Aorta (tissue), 5 donors: Measurements from ENCODE around the gene CFAP97. TPM values are rescaled to one million over a fixed set of nuclear protein-coding genes. Genes with fewer than 3 reads are reported as not detected.

Experiments
- ATAC-seq: fragments of 200-7000 bp; cut with Tn5 transposase; one replicate; pipeline ENCODE4 v1.9.1; 2022; ENCODE audit warnings: moderate library complexity; ENCODE audit not compliant: low FRiP score
- DNase-seq, 2 donors: peaks; one replicate each; pipeline ENCODE4 v3.0.0-alpha.2; 2020
- H3K27ac ChIP-seq, 2 donors: one replicate each; pipeline ENCODE4 v1.5.1; 2013; ENCODE audit warnings: low read length in 2 of 2, mild to moderate bottlenecking in 2 of 2, moderate library complexity in 2 of 2, control low read depth in 1 of 2, inconsistent platforms in 1 of 2, low read depth in 1 of 2
- H3K27me3 ChIP-seq, 2 donors: one replicate each; pipeline ENCODE4 v1.6.1; 2013; ENCODE audit warnings: control low read depth in 1 of 2, low read length in 1 of 2, mild to moderate bottlenecking in 1 of 2, moderate library complexity in 1 of 2; ENCODE audit not compliant: insufficient read depth in 2 of 2, control insufficient read depth in 1 of 2
- H3K36me3 ChIP-seq, 2 donors: one replicate each; pipeline ENCODE4 v1.6.1; 2013; ENCODE audit warnings: control low read depth in 1 of 2, low read length in 1 of 2, mild to moderate bottlenecking in 1 of 2; ENCODE audit not compliant: insufficient read depth in 2 of 2, control insufficient read depth in 1 of 2
- H3K4me1 ChIP-seq, 2 donors: one replicate each; pipeline ENCODE4 v1.6.1; 2013; ENCODE audit warnings: low read length in 2 of 2, control low read depth in 1 of 2, mild to moderate bottlenecking in 1 of 2, moderate library complexity in 1 of 2; ENCODE audit not compliant: insufficient read depth in 2 of 2, control insufficient read depth in 1 of 2
- H3K4me3 ChIP-seq, 2 donors: one replicate each; pipeline ENCODE4 v1.5.1; 2013; ENCODE audit warnings: low read length in 2 of 2, control low read depth in 1 of 2, mild to moderate bottlenecking in 1 of 2
- H3K9me3 ChIP-seq: one replicate; pipeline ENCODE4 v1.6.1; 2013; ENCODE audit warnings: mild to moderate bottlenecking, low read length; ENCODE audit not compliant: control insufficient read depth
- WGBS, 2 donors: extraction: QIAGEN DNeasy Blood & Tissue Kit; methylation state at CpG; one replicate each; pipeline ENCODE4 v1.1.7; 2013; 5-methylcytosine and 5-hydroxymethylcytosine counted together
- intact Hi-C, 2 donors: fragments of 100-400 bp; cut with DNase I; formaldehyde crosslinking; loops; one replicate each; pipeline versions ENCODE4 v1.14.2 to v1.15.0; 2022
- polyA plus RNA-seq, 2 donors: library from polyadenylated mRNA; stranded (reverse); fragments of 200-250 nt; gene quantifications; one replicate each; pipeline ENCODE4 v1.2.3, GENCODE V29; 2013
- total RNA-seq, 2 donors: library from RNA; stranded (reverse); fragmentation: NEBNext Ultra II Directional; extraction: Animal tissue kit (Norgen Biotek cat#: 25700); gene quantifications; one replicate each; pipeline ENCODE4 v1.2.1, GENCODE V29; 2021
- donor health status: healthy with polysubstance abuse.
- donor health status: Bipolar disorder and iron deficiency.
- donor health status: DM: no; HTN: no; CAD: no.
- donor health status: DM: no; HTN: no; CAD: no.
- donor health status: DM: yes; HTN: yes; CAD: no.

CFAP97 gene
- total and polyA plus RNA-seq, 4 donors = 16.6 to 58.4 (median 36.9) TPM

GRCh38 chr4:185144601-185145240, 59.1 kb downstream of the CFAP97 start:
- Histone ChIP-seq H3K4me1 (peaks cover 3 to 5% of the 10 kb centered on the region in 2 donors), H3K36me3 (no peaks in the 10 kb centered on the region), H3K27me3 (no peaks in the 10 kb centered on the region), H3K27ac (peak overlapping the region in 1 of 2 donors; percentile 1), H3K9me3 (no peaks in the 10 kb centered on the region), H3K4me3 (peak overlapping the region in 1 of 2 donors; percentile 72)
- no peak for DNase-seq
- intact Hi-C loops = loop anchor here in 1 of 2 donors (2.0 kb wide), 1 partner anchor 36 kb away; no protein-coding TSS in a partner anchor
- 69 to 71% methylated on average over 16 of the region's 16 CpGs for WGBS, 2 donors
- ATAC-seq = no peak

GRCh38 chr4:185143601-185143969, 60.2 kb downstream of the CFAP97 start:
- Histone ChIP-seq H3K27me3 (no peaks in the 10 kb centered on the region), H3K9me3 (no peaks in the 10 kb centered on the region), H3K36me3 (no peaks in the 10 kb centered on the region), H3K4me1 (peaks cover 3 to 5% of the 10 kb centered on the region in 2 donors), H3K4me3 (peak overlapping the region; percentile 72 to 93), H3K27ac (peak overlapping the region; percentile 48 to 71)
- peak; percentile 55 for ATAC-seq
- peak; percentile 79 to 89 for DNase-seq
- intact Hi-C loops = loop anchor here in 1 of 2 donors (2.0 kb wide), 1 partner anchor 39 kb away; no protein-coding TSS in a partner anchor
- WGBS, 2 donors = 0 to 1% methylated on average over 22 to 30 of the region's 30 CpGs

- peak within 1 kb of the TSS; percentile 72 to 93 for H3K4me3 ChIP-seq
- no peaks in the 10 kb centered on the region for H3K27me3 ChIP-seq
- intact Hi-C loops = loop anchor here in 1 of 2 donors (2.0 kb wide), 1 partner anchor 40 kb away; no protein-coding TSS in a partner anchor
- ATAC-seq = peak; percentile 96
- DNase-seq = peak; percentile 91 to 96
- WGBS, 2 donors = 0% methylated on average over 79 to 87 of the region's 87 CpGs
- H3K9me3 ChIP-seq = no peaks in the 10 kb centered on the region
- no peaks in the 10 kb centered on the region for H3K36me3 ChIP-seq
- H3K27ac ChIP-seq = peak within 1 kb of the TSS; percentile 71 to 96
- H3K4me1 ChIP-seq = peaks cover 3 to 5% of the 10 kb centered on the region in 2 donors
Observed at GRCh38 chr4:185142912-185143600, 60.7 kb downstream of the CFAP97 start, which contains the start of gene SLC25A4. SLC25A4 (plus strand) TSS chr4:185143266; CDS start chr4:185143373, 107 bp downstream.

- Histone ChIP-seq H3K27ac (peak overlapping the region; percentile 58 to 64), H3K4me1 (peaks cover 3 to 5% of the 10 kb centered on the region in 2 donors), H3K4me3 (peak overlapping the region; percentile 46 to 72), H3K27me3 (no peaks in the 10 kb centered on the region), H3K36me3 (no peaks in the 10 kb centered on the region), H3K9me3 (no peaks in the 10 kb centered on the region)
- 4 to 6% methylated on average over 10 to 11 of the region's 11 CpGs for WGBS, 2 donors
- DNase-seq (no peak), ATAC-seq (no peak)
- intact Hi-C loops = loop anchor here in 1 of 2 donors (2.0 kb wide), 1 partner anchor 40 kb away; no protein-coding TSS in a partner anchor
Observed at GRCh38 chr4:185142564-185142911, 61.3 kb downstream of the CFAP97 start.

GRCh38 chr4:185141777-185142176, 62.0 kb downstream of the CFAP97 start:
- H3K9me3 ChIP-seq = no peaks in the 10 kb centered on the region
- no peak overlapping the region for H3K4me3 ChIP-seq
- no peak for ATAC-seq
- intact Hi-C loops = loop anchor here in 1 of 2 donors (2.0 kb wide), 1 partner anchor 41 kb away; no protein-coding TSS in a partner anchor
- peaks cover 3 to 5% of the 10 kb centered on the region in 2 donors for H3K4me1 ChIP-seq
- H3K36me3 ChIP-seq = no peaks in the 10 kb centered on the region
- no peak overlapping the region for H3K27ac ChIP-seq
- DNase-seq = no peak
- no peaks in the 10 kb centered on the region for H3K27me3 ChIP-seq
- 92 to 94% methylated on average over 6 of the region's 6 CpGs for WGBS, 2 donors

- H3K4me1 ChIP-seq = peaks cover 0 to 2% of the 10 kb centered on the region in 2 donors
- H3K36me3 ChIP-seq = no peaks in the 10 kb centered on the region
- DNase-seq (no peak), ATAC-seq (no peak)
- H3K9me3 ChIP-seq = no peaks in the 10 kb centered on the region
- H3K27me3 ChIP-seq = no peaks in the 10 kb centered on the region
- intact Hi-C loops = no loop called here
- 81 to 85% methylated on average over 6 of the region's 6 CpGs for WGBS, 2 donors
- H3K27ac ChIP-seq = no peak overlapping the region
- H3K4me3 ChIP-seq = no peak overlapping the region
Observed at GRCh38 chr4:185139736-185140135, 64.1 kb downstream of the CFAP97 start.

GRCh38 chr4:185138161-185138560, 65.6 kb downstream of the CFAP97 start:
- DNase-seq (no peak), ATAC-seq (no peak)
- intact Hi-C loops = no loop called here
- Histone ChIP-seq H3K4me3 (no peak overlapping the region), H3K36me3 (no peaks in the 10 kb centered on the region), H3K27ac (no peak overlapping the region), H3K4me1 (no peaks in the 10 kb centered on the region), H3K9me3 (no peaks in the 10 kb centered on the region), H3K27me3 (no peaks in the 10 kb centered on the region)
- WGBS, 2 donors = 62 to 64% methylated on average over 10 of the region's 10 CpGs

GRCh38 chr4:185137233-185137925, 66.4 kb downstream of the CFAP97 start:
- Histone ChIP-seq H3K4me3 (no peak overlapping the region), H3K4me1 (no peaks in the 10 kb centered on the region), H3K27ac (no peak overlapping the region), H3K27me3 (no peaks in the 10 kb centered on the region), H3K36me3 (no peaks in the 10 kb centered on the region), H3K9me3 (no peaks in the 10 kb centered on the region)
- DNase-seq (no peak), ATAC-seq (no peak)
- WGBS, 2 donors = 85 to 86% methylated on average over 24 of the region's 24 CpGs
- intact Hi-C loops = no loop called here
